UCSD-AML1 (cell line): ENCODE measurements around the gene CCDC142.
A peak's percentile ranks its signal among the peaks of the same experiment; 100 is the strongest.
"Not testable (repeated sequence)": the region's sequence is repeated elsewhere in the genome, so short reads cannot be mapped to it uniquely, and the experiment has no call there.

Experiments
- DNase-seq: peaks from one replicate; lab custom pipeline; 2025; ENCODE audit not compliant: unreplicated experiment; lab: John Stamatoyannopoulos, UW

Gene CCDC142

GRCh38 chr2:74471332-74472065 is 11.3 kb downstream of the CCDC142 start:
- no peak for DNase-seq

GRCh38 chr2:74470742-74471141 is 12.1 kb downstream of the CCDC142 start:
- DNase-seq: not testable (repeated sequence)

GRCh38 chr2:74464406-74464805 is 18.4 kb downstream of the CCDC142 start:
- DNase-seq: no peak

GRCh38 chr2:74462786-74463105 is 20.1 kb downstream of the CCDC142 start:
- no peak for DNase-seq

- no peak for DNase-seq
Observed at GRCh38 chr2:74462054-74462785, 20.6 kb downstream of the CCDC142 start.

GRCh38 chr2:74461187-74462053 is 21.4 kb downstream of the CCDC142 start:
- DNase-seq: no peak

- not testable (repeated sequence) for DNase-seq
Observed at GRCh38 chr2:74460187-74460586, 22.6 kb downstream of the CCDC142 start.

- DNase-seq: not testable (repeated sequence)
Observed at GRCh38 chr2:74459503-74460118, 23.2 kb downstream of the CCDC142 start.

- no peak for DNase-seq
Observed at GRCh38 chr2:74458938-74459363, 23.8 kb downstream of the CCDC142 start.

GRCh38 chr2:74458132-74458937 is 24.5 kb downstream of the CCDC142 start, which contains the start of gene WBP1:
Gene WBP1 (plus strand): TSS chr2:74458438. CDS start chr2:74458603, 165 bp downstream.
- peak; percentile 99 for DNase-seq

- DNase-seq: peak; percentile 73
Observed at GRCh38 chr2:74457549-74458131, 25.2 kb downstream of the CCDC142 start.

- DNase-seq: no peak
Observed at GRCh38 chr2:74457129-74457548, 25.7 kb downstream of the CCDC142 start.

- peak; percentile 96 for DNase-seq
Observed at GRCh38 chr2:74454654-74455511, 27.9 kb downstream of the CCDC142 start, which contains the start of gene INO80B. Gene INO80B (plus strand): TSS chr2:74455087. CDS start chr2:74455117, 30 bp downstream.

- no peak for DNase-seq
Observed at GRCh38 chr2:74450570-74451190, 32.1 kb downstream of the CCDC142 start.

- DNase-seq: no peak
Observed at GRCh38 chr2:74448771-74449170, 34.0 kb downstream of the CCDC142 start.

- no peak for DNase-seq
Observed at GRCh38 chr2:74447230-74447999, 35.4 kb downstream of the CCDC142 start.

- DNase-seq: no peak
Observed at GRCh38 chr2:74444498-74445318, 38.1 kb downstream of the CCDC142 start.
